Sigmoid colon (tissue), 7 donors: ENCODE measurements around the gene FDCSP. TPM values are rescaled to one million over a fixed set of nuclear protein-coding genes. Genes with fewer than 3 reads are reported as not detected.

Experiments
- DNase-seq: peaks from one replicate; pipeline ENCODE4 v3.0.0-alpha.2; 2019
- H3K27ac ChIP-seq, 4 donors: fragments of 200-600 bp; sonication (generic); one replicate each; pipeline ENCODE4 v1.5.1; 2016 to 2019; ENCODE audit warnings: mild to moderate bottlenecking in 1 of 4
- H3K27me3 ChIP-seq, 3 donors: fragments of 200-600 bp; sonication (generic); one replicate each; pipeline ENCODE4 v1.5.1; 2019; ENCODE audit warnings: mild to moderate bottlenecking in 1 of 3
- H3K36me3 ChIP-seq, 4 donors: fragments of 200-600 bp; sonication (generic); one replicate each; pipeline ENCODE4 v1.5.1; 2016 to 2019
- H3K4me1 ChIP-seq, 4 donors: fragments of 200-600 bp; sonication (generic); one replicate each; pipeline ENCODE4 v1.5.1; 2017 to 2019
- H3K4me3 ChIP-seq, 4 donors: fragments of 200-600 bp; sonication (generic); one replicate each; pipeline ENCODE4 v1.5.1; 2017 to 2019; ENCODE audit warnings: mild to moderate bottlenecking in 2 of 4, moderate library complexity in 1 of 4
- H3K9me3 ChIP-seq, 4 donors: fragments of 200-600 bp in 3 of 4; sonication (generic) in 3 of 4; one replicate each; pipeline versions ENCODE4 v1.5.1 to v1.6.1; 2013 to 2019
- EP300 ChIP-seq, 4 donors: sonication (generic); formaldehyde crosslinking; IDR thresholded peaks; one replicate each; pipeline ENCODE4 v1.6.1; 2017; ENCODE audit warnings: antibody characterized with exemption in 4 of 4
- POLR2A ChIP-seq, 2 donors: fragments of 450-650 bp; IDR thresholded peaks; one replicate each; pipeline ENCODE4 v1.6.1; 2016; ENCODE audit warnings: antibody characterized with exemption in 2 of 2, mild to moderate bottlenecking in 2 of 2, moderate library complexity in 2 of 2
- POLR2AphosphoS5 ChIP-seq, 4 donors: sonication (generic); formaldehyde crosslinking; IDR thresholded peaks; one replicate each; pipeline ENCODE4 v1.6.1; 2017; ENCODE audit warnings: antibody characterized with exemption in 4 of 4
- WGBS, 2 donors: extraction: QIAGEN DNeasy Blood & Tissue Kit; methylation state at CpG; one replicate each; pipeline ENCODE4 v1.1.7; 2013; 5-methylcytosine and 5-hydroxymethylcytosine counted together
- intact Hi-C: fragments of 100-400 bp; cut with DNase I; formaldehyde crosslinking; loops from one replicate; pipeline ENCODE4 v1.15.1; 2023
- polyA plus RNA-seq, 3 donors: library from polyadenylated mRNA; stranded (reverse); fragments of 200-250 nt; gene quantifications; one replicate each; pipeline ENCODE4 v1.2.3, GENCODE V29; 2013
- total RNA-seq, 4 donors: library from RNA; depleted of rRNA; stranded (reverse); fragments of >200 nt; gene quantifications; one replicate each; pipeline ENCODE4 v1.1.0, GENCODE V29; 2016
- TF ChIP-seq, protein P1 (sequence below), 4 experiments: fragments of 450-650 bp in 3 of 4; fragments of 200-600 bp in 1 of 4; IDR thresholded peaks; one replicate each; pipeline ENCODE4 v1.5.1; 2016 to 2019; ENCODE audit warnings: antibody characterized with exemption in 4 of 4, mild to moderate bottlenecking in 3 of 4, moderate library complexity in 2 of 4
- donor health status: healthy with polysubstance abuse.
- donor health status: Bipolar disorder and iron deficiency.
- donor health status: healthy.

FDCSP gene
- total and polyA plus RNA-seq, 7 donors, result 1.1 to 316 TPM; not detected in 5

DNA sequence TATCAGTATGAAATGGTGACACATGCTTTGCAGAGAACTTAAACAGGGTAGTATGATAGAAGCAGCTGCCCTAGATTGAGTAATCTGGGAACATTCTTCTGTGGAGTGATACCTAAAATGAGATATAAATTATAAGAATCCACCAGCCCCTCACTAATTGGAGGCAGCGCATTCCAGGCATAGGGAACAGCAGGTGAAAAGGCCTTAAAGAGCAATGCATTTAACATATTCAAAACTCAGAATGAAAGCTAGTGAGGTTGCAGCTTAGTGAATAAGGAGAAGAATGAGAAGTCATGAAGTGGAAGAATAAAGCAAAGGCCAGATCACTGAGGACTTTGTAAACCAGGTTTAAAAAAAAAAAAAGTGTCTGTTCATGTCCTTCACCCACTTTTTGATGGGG, 35.3 kb upstream of the FDCSP start:
- TF ChIP-seq POLR2A (IDR thresholded peaks at IDR 0.05) (no peak), EP300 (IDR thresholded peaks at IDR 0.05) (no peak), POLR2AphosphoS5 (IDR thresholded peaks at IDR 0.05) (no peak)
- TF ChIP-seq, protein P1, sequence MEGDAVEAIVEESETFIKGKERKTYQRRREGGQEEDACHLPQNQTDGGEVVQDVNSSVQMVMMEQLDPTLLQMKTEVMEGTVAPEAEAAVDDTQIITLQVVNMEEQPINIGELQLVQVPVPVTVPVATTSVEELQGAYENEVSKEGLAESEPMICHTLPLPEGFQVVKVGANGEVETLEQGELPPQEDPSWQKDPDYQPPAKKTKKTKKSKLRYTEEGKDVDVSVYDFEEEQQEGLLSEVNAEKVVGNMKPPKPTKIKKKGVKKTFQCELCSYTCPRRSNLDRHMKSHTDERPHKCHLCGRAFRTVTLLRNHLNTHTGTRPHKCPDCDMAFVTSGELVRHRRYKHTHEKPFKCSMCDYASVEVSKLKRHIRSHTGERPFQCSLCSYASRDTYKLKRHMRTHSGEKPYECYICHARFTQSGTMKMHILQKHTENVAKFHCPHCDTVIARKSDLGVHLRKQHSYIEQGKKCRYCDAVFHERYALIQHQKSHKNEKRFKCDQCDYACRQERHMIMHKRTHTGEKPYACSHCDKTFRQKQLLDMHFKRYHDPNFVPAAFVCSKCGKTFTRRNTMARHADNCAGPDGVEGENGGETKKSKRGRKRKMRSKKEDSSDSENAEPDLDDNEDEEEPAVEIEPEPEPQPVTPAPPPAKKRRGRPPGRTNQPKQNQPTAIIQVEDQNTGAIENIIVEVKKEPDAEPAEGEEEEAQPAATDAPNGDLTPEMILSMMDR (IDR thresholded peaks at IDR 0.05), result no peak
- Histone ChIP-seq H3K4me1 (no peaks in the 10 kb centered on the region), H3K27ac (no peak overlapping the region), H3K36me3 (no peaks in the 10 kb centered on the region), H3K27me3 (no peaks in the 10 kb centered on the region), H3K9me3 (no peaks in the 10 kb centered on the region), H3K4me3 (no peak overlapping the region)
- WGBS, 2 donors, result 96 to 97% methylated on average over 1 of the region's 1 CpG
- no peak for DNase-seq
- intact Hi-C loops, result no loop called here

GRCh38 chr4:70191647-70192046, 34.3 kb upstream of the FDCSP start:
- TF ChIP-seq EP300 (IDR thresholded peaks at IDR 0.05) (no peak), POLR2A (IDR thresholded peaks at IDR 0.05) (no peak), POLR2AphosphoS5 (IDR thresholded peaks at IDR 0.05) (no peak)
- TF ChIP-seq, protein P1 (IDR thresholded peaks at IDR 0.05), result no peak
- Histone ChIP-seq H3K4me3 (no peak overlapping the region), H3K9me3 (no peaks in the 10 kb centered on the region), H3K36me3 (no peaks in the 10 kb centered on the region), H3K27ac (no peak overlapping the region), H3K4me1 (no peaks in the 10 kb centered on the region), H3K27me3 (no peaks in the 10 kb centered on the region)
- 16 to 45% methylated on average over 1 of the region's 1 CpG for WGBS, 2 donors
- intact Hi-C loops, result no loop called here
- no peak for DNase-seq

GRCh38 chr4:70192895-70193294, 33.0 kb upstream of the FDCSP start:
- Histone ChIP-seq H3K36me3 (no peaks in the 10 kb centered on the region), H3K9me3 (no peaks in the 10 kb centered on the region), H3K4me3 (no peak overlapping the region), H3K27me3 (no peaks in the 10 kb centered on the region), H3K4me1 (no peaks in the 10 kb centered on the region), H3K27ac (no peak overlapping the region)
- no peak for DNase-seq
- TF ChIP-seq POLR2A (IDR thresholded peaks at IDR 0.05), result no peak
- no peak for TF ChIP-seq EP300 (IDR thresholded peaks at IDR 0.05)
- TF ChIP-seq, protein P1 (IDR thresholded peaks at IDR 0.05), result no peak
- TF ChIP-seq POLR2AphosphoS5 (IDR thresholded peaks at IDR 0.05), result no peak
- intact Hi-C loops, result no loop called here
- WGBS, 2 donors, result 93 to 95% methylated on average over 2 of the region's 2 CpGs

GRCh38 chr4:70195425-70195824, 30.5 kb upstream of the FDCSP start, which contains the start of gene ODAM:
Gene ODAM, plus strand, starts transcription at chr4:70195725. Its CDS starts 819 bp downstream, at chr4:70196544.
- no peak within 1 kb of the TSS for H3K4me3 ChIP-seq
- H3K4me1 ChIP-seq, result no peaks in the 10 kb centered on the region
- H3K36me3 ChIP-seq, result no peaks in the 10 kb centered on the region
- H3K9me3 ChIP-seq, result no peaks in the 10 kb centered on the region
- WGBS, 2 donors, result 92 to 94% methylated on average over 1 of the region's 1 CpG
- DNase-seq, result no peak
- no peak for TF ChIP-seq POLR2A (IDR thresholded peaks at IDR 0.05)
- TF ChIP-seq, protein P1 (IDR thresholded peaks at IDR 0.05), result no peak
- no peak for TF ChIP-seq EP300 (IDR thresholded peaks at IDR 0.05)
- no peak for TF ChIP-seq POLR2AphosphoS5 (IDR thresholded peaks at IDR 0.05)
- H3K27ac ChIP-seq, result no peak within 1 kb of the TSS
- H3K27me3 ChIP-seq, result no peaks in the 10 kb centered on the region
- intact Hi-C loops, result no loop called here

- H3K4me1 ChIP-seq, result no peaks in the 10 kb centered on the region
- no peaks in the 10 kb centered on the region for H3K27me3 ChIP-seq
- H3K27ac ChIP-seq, result no peak overlapping the region
- H3K36me3 ChIP-seq, result no peaks in the 10 kb centered on the region
- no peak for TF ChIP-seq POLR2A (IDR thresholded peaks at IDR 0.05)
- no peak for TF ChIP-seq POLR2AphosphoS5 (IDR thresholded peaks at IDR 0.05)
- TF ChIP-seq EP300 (IDR thresholded peaks at IDR 0.05), result no peak
- TF ChIP-seq, protein P1 (IDR thresholded peaks at IDR 0.05), result no peak
- 36 to 66% methylated on average over 2 of the region's 2 CpGs for WGBS, 2 donors
- intact Hi-C loops, result no loop called here
- no peaks in the 10 kb centered on the region for H3K9me3 ChIP-seq
- no peak for DNase-seq
- no peak overlapping the region for H3K4me3 ChIP-seq
Measured at GRCh38 chr4:70196857-70197256, 29.1 kb upstream of the FDCSP start.
